ENCODE data around the gene VWC2L. TPM values are rescaled to one million over a fixed set of nuclear protein-coding genes. Genes with fewer than 3 reads are reported as not detected.

The VWC2L gene
- total and polyA plus RNA-seq, 4 donors: 3.0 to 17.1 (median 6.7) TPM

DNA sequence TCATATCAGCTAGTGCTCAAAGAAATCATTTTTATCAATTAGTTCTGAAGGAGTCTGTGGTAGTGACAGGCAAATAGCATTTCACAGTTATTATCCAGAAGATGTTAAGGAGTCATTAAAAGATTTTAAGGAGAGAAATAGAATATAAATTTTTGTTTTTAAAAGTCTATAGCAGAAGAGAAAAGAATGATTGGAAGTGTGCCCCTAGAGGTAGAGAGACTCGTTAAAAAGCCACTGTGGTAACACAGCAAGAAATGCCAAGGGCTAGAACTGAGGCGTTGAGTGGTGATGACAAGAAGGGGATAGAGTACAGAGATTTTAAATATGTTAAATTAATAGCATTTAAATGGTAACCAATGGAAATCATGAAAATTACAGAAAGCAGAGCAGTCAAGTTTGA, 78.3 kb downstream of the VWC2L start:
- H3K4me1 ChIP-seq (ENCODE audit: control insufficient read depth, insufficient read depth, low read length): no peaks in the 10 kb centered on the region
- H3K27me3 ChIP-seq (ENCODE audit: control insufficient read depth, insufficient read depth, low read length): no peaks in the 10 kb centered on the region
- no peaks in the 10 kb centered on the region for H3K9me3 ChIP-seq (ENCODE audit: control insufficient read depth, insufficient read depth, low read length)
- DNase-seq (ENCODE audit: low read depth in 4 of 6, low spot score in 6 of 6): no peak
- H3K4me3 ChIP-seq (ENCODE audit: low read depth, low read length): no peak overlapping the region
- no peak overlapping the region for H3K27ac ChIP-seq (ENCODE audit: low read depth, low read length)
- no peaks in the 10 kb centered on the region for H3K36me3 ChIP-seq (ENCODE audit: control insufficient read depth, insufficient read depth, low read length)
- WGBS (ENCODE audit: insufficient coverage): 79% methylated on average over 2 of the region's 2 CpGs

DNA sequence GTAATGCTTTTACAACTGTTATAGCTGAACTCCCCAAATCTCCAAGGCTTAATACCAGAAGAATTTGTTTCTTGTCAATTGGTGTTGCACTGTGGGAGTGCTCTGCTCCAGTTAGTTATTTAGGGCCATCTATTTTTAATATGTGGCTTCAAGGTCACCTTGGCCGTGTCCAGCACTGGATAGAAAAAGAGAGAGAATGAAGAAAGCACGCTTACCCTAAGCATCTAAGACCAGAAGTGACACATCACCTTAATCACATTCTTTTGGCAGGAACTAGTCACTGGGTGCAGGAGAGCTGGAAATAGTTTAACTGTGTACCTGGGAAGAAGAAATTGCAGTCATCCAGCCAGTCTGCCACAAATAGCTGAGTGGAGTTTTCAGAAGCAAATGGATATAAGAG, 78.8 kb downstream of the VWC2L start:
- no peak for DNase-seq (ENCODE audit: low read depth in 4 of 6, low spot score in 6 of 6)
- no CpG with 5 or more reads among the region's 2 CpGs for WGBS (ENCODE audit: insufficient coverage)
- Histone ChIP-seq H3K27me3 (ENCODE audit: control insufficient read depth, insufficient read depth, low read length) (no peaks in the 10 kb centered on the region), H3K4me1 (ENCODE audit: control insufficient read depth, insufficient read depth, low read length) (no peaks in the 10 kb centered on the region), H3K27ac (ENCODE audit: low read depth, low read length) (no peak overlapping the region), H3K9me3 (ENCODE audit: control insufficient read depth, insufficient read depth, low read length) (no peaks in the 10 kb centered on the region), H3K4me3 (ENCODE audit: low read depth, low read length) (no peak overlapping the region), H3K36me3 (ENCODE audit: control insufficient read depth, insufficient read depth, low read length) (no peaks in the 10 kb centered on the region)

DNA sequence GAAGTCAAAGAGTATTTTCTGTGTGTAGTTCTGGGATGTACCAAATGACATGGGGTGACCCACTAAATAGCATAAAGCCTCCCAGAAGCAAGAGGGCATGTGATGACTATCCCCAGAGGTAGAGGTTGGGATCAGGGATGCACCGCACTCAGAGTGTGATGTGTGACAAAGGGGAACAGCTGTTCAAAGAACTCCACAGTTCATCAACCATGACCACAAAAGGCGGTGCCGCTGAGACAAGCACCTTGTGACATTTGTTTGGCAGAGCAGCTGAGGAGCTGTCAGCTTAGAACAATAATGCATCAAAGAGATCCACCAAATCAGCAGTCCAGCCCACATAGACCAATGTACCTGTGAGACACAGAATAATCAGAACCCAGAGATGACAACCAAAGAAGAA, 81.3 kb downstream of the VWC2L start:
- no CpG with 5 or more reads among the region's 3 CpGs for whole genome bisulfite sequencing (ENCODE audit: insufficient coverage)
- DNase-seq (ENCODE audit: low read depth in 4 of 6, low spot score in 6 of 6): no peak
- H3K4me3 ChIP-seq (ENCODE audit: low read depth, low read length): no peak overlapping the region

DNA sequence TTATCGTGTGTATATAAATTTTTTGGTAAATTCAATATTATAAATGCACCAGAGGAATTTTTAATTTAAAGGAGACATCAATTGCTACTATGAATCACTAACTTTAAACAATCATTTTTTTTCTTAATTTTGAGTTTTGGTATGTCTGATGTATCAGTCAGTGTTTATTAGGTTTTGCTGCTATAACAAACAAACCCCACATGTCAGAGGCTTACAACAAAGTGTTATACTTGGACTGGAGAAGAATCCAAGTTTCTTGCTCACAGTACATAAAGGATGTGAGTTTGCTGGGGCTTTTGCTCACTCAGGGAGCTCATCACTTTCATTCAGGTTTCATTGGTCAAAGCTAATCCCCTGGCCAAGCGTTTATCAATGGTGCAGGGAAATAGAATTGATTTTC, 81.8 kb downstream of the VWC2L start:
- H3K9me3 ChIP-seq (ENCODE audit: control insufficient read depth, insufficient read depth, low read length): no peaks in the 10 kb centered on the region
- no peaks in the 10 kb centered on the region for H3K27me3 ChIP-seq (ENCODE audit: control insufficient read depth, insufficient read depth, low read length)
- H3K4me3 ChIP-seq (ENCODE audit: low read depth, low read length): no peak overlapping the region
- no CpG with 5 or more reads among the region's 2 CpGs for WGBS (ENCODE audit: insufficient coverage)
- H3K4me1 ChIP-seq (ENCODE audit: control insufficient read depth, insufficient read depth, low read length): no peaks in the 10 kb centered on the region
- DNase-seq (ENCODE audit: low read depth in 4 of 6, low spot score in 6 of 6): no peak
- no peak overlapping the region for H3K27ac ChIP-seq (ENCODE audit: low read depth, low read length)
- H3K36me3 ChIP-seq (ENCODE audit: control insufficient read depth, insufficient read depth, low read length): no peaks in the 10 kb centered on the region

More for the DNA sequence above, 81.3 kb downstream of the VWC2L start:
- no peaks in the 10 kb centered on the region for H3K9me3 ChIP-seq (ENCODE audit: control insufficient read depth, insufficient read depth, low read length)
- no peak overlapping the region for H3K27ac ChIP-seq (ENCODE audit: low read depth, low read length)
- no peaks in the 10 kb centered on the region for H3K36me3 ChIP-seq (ENCODE audit: control insufficient read depth, insufficient read depth, low read length)
- H3K4me1 ChIP-seq (ENCODE audit: control insufficient read depth, insufficient read depth, low read length): no peaks in the 10 kb centered on the region
- H3K27me3 ChIP-seq (ENCODE audit: control insufficient read depth, insufficient read depth, low read length): no peaks in the 10 kb centered on the region

DNA sequence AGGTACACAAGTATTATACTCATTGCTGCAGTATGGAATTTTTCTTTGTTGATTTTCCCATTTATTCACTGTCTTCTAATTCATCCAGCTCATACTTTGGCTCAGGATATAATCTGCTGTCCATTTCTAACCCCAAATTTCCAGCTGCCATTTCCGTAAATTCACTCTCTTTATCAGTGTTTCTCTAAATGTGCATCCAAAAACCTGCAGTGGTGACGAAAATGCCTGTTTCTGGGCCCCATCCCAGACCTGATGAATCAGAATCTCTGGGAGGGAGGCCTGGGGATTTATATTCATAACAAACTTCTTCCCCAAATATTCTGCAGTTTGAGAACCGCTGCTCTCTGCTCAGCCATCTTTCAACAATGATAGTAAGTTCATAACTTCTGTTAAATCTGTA, 86.6 kb downstream of the VWC2L start:
- no peaks in the 10 kb centered on the region for H3K27me3 ChIP-seq (ENCODE audit: control insufficient read depth, insufficient read depth, low read length)
- no peaks in the 10 kb centered on the region for H3K36me3 ChIP-seq (ENCODE audit: control insufficient read depth, insufficient read depth, low read length)
- H3K4me3 ChIP-seq (ENCODE audit: low read depth, low read length): no peak overlapping the region
- no peak for DNase-seq (ENCODE audit: low read depth in 4 of 6, low spot score in 6 of 6)
- H3K4me1 ChIP-seq (ENCODE audit: control insufficient read depth, insufficient read depth, low read length): no peaks in the 10 kb centered on the region
- no peaks in the 10 kb centered on the region for H3K9me3 ChIP-seq (ENCODE audit: control insufficient read depth, insufficient read depth, low read length)
- no peak overlapping the region for H3K27ac ChIP-seq (ENCODE audit: low read depth, low read length)
- no CpG with 5 or more reads among the region's 3 CpGs for WGBS (ENCODE audit: insufficient coverage)

DNA sequence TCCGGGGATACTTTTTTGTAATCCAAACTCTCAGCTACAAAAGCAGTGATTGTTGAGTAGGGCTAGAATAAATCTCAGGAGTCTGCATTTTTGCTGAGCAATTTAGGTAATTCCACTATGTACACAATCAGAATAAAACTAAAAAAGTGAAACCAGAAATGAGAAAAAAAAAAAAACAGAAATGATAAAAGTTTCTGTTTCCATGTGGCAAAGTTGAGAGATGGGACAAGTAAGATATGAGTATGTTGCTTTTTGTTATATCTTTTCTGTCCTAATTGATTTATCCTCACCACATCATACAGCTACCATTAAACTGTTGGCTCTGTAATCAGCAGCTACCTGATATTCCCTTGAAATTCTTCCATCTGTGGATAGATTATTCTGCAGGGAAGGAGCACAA, 92.7 kb downstream of the VWC2L start:
- no CpG with 5 or more reads among the region's 1 CpG for WGBS (ENCODE audit: insufficient coverage)
- Histone ChIP-seq H3K4me1 (ENCODE audit: control insufficient read depth, insufficient read depth, low read length) (no peaks in the 10 kb centered on the region), H3K27ac (ENCODE audit: low read depth, low read length) (no peak overlapping the region), H3K9me3 (ENCODE audit: control insufficient read depth, insufficient read depth, low read length) (no peaks in the 10 kb centered on the region), H3K36me3 (ENCODE audit: control insufficient read depth, insufficient read depth, low read length) (no peaks in the 10 kb centered on the region), H3K27me3 (ENCODE audit: control insufficient read depth, insufficient read depth, low read length) (no peaks in the 10 kb centered on the region), H3K4me3 (ENCODE audit: low read depth, low read length) (no peak overlapping the region)
- no peak for DNase-seq (ENCODE audit: low read depth in 4 of 6, low spot score in 6 of 6)

DNA sequence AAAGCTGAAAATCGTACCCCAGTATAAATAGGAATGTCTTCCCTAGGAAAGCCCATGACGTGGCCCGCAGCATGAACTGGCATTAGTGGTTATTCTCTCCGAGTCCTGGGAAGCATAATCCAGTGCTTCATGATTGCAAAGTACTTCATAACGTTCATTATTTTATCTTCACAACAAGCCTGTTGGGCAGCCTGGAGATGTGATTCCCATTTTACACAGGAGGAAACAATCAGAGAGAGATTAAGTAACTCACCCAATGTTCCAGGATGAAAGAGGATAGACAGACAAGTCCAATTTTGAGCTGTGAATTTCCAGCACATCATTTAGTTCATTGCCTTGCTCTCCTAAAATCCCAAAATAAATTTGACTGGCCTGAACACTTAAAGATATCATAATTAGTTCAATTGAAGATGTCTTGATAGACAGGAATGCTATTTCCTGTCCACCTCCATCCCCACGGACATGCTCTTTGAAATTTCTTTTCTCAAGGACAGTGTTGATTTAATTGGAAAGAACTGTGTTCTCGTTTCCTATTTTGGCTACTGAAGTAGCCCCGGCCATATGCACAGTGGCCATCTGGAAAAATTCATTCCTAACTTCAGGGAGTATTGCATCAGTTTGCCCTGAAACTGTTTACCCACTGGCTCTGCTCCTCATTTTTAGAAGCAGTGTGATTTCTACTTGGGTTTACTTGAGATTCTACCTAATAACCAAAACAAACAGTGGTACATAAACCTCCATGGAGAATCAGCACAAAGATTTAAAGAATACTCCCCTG, 93.9 kb downstream of the VWC2L start:
- no peak overlapping the region for H3K27ac ChIP-seq (ENCODE audit: low read depth, low read length)
- no peaks in the 10 kb centered on the region for H3K4me1 ChIP-seq (ENCODE audit: control insufficient read depth, insufficient read depth, low read length)
- no peak overlapping the region for H3K4me3 ChIP-seq (ENCODE audit: low read depth, low read length)
- no peaks in the 10 kb centered on the region for H3K9me3 ChIP-seq (ENCODE audit: control insufficient read depth, insufficient read depth, low read length)
- 80% methylated on average over 1 of the region's 8 CpGs for WGBS (ENCODE audit: insufficient coverage)
- H3K27me3 ChIP-seq (ENCODE audit: control insufficient read depth, insufficient read depth, low read length): no peaks in the 10 kb centered on the region
- H3K36me3 ChIP-seq (ENCODE audit: control insufficient read depth, insufficient read depth, low read length): no peaks in the 10 kb centered on the region
- peak in 1 of 6 donors; percentile 5 for DNase-seq (ENCODE audit: low read depth in 4 of 6, low spot score in 6 of 6)

DNA sequence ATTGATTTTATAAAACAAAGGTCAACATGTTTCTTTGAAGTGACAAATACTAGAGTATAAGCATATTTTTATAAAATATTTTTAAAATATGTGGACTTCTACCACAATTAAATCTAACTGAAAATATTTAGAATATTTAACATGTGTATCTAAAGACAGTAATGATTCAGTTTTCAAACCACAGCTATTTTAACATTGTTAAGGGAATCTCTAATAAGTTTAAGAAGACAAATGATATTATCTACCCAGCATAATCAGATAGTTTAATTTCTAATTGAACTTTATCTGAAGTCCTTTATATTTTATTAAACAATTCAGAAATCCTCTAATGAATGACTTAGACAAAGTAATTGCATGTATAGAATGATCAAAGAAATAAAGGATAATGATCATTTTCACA, 96.2 kb downstream of the VWC2L start:
- DNase-seq (ENCODE audit: low read depth in 4 of 6, low spot score in 6 of 6): no peak
- H3K36me3 ChIP-seq (ENCODE audit: control insufficient read depth, insufficient read depth, low read length): no peaks in the 10 kb centered on the region
- no peak overlapping the region for H3K27ac ChIP-seq (ENCODE audit: low read depth, low read length)
- H3K9me3 ChIP-seq (ENCODE audit: control insufficient read depth, insufficient read depth, low read length): no peaks in the 10 kb centered on the region
- H3K4me3 ChIP-seq (ENCODE audit: low read depth, low read length): no peak overlapping the region
- no peaks in the 10 kb centered on the region for H3K27me3 ChIP-seq (ENCODE audit: control insufficient read depth, insufficient read depth, low read length)
- no peaks in the 10 kb centered on the region for H3K4me1 ChIP-seq (ENCODE audit: control insufficient read depth, insufficient read depth, low read length)

DNA sequence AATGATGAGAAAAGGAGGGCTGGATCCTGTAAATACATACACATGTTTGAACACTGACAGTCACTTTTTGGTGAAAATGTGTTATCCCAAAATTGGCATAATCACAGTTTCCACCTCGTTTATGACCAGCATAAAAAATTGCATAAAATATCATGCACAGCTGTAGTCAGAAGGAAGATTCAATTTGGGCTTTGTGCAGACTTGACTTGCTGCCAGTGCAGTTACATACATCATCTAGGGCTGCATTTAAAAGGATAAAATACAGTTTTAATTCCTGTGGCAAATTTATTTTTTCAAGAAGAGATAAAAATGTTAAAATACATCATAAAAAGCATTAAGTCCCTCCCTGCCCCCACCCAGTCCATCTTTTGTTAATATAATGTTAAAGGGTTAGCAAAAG, 103.8 kb downstream of the VWC2L start:
- H3K4me3 ChIP-seq (ENCODE audit: low read depth, low read length): no peak overlapping the region
- H3K9me3 ChIP-seq (ENCODE audit: control insufficient read depth, insufficient read depth, low read length): no peaks in the 10 kb centered on the region
- H3K4me1 ChIP-seq (ENCODE audit: control insufficient read depth, insufficient read depth, low read length): no peaks in the 10 kb centered on the region
- H3K27me3 ChIP-seq (ENCODE audit: control insufficient read depth, insufficient read depth, low read length): no peaks in the 10 kb centered on the region
- DNase-seq (ENCODE audit: low read depth in 4 of 6, low spot score in 6 of 6): peak in 2 of 6 donors; percentile 51 to 75
- WGBS (ENCODE audit: insufficient coverage): no CpG with 5 or more reads among the region's 1 CpG
- H3K36me3 ChIP-seq (ENCODE audit: control insufficient read depth, insufficient read depth, low read length): no peaks in the 10 kb centered on the region
- no peak overlapping the region for H3K27ac ChIP-seq (ENCODE audit: low read depth, low read length)

DNA sequence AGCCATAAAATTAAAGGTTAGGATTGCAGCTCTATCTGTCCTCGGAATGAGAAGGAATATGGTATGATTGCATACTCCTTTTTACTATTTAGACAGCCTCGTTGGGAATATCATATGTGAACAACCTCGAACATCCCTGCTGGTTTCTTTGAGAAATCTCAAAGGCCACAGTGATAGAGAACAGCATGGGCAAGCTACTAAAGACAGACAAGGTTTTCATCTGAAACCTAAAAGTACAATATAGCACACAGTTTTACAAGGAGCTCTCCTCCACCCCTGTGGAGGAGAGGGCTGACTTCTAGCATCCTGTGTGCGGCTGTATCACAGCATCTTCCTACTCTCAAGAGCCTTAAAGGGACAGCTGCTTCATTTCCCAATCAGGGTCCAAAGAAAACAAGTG, 104.3 kb downstream of the VWC2L start:
- no peak overlapping the region for H3K27ac ChIP-seq (ENCODE audit: low read depth, low read length)
- H3K9me3 ChIP-seq (ENCODE audit: control insufficient read depth, insufficient read depth, low read length): no peaks in the 10 kb centered on the region
- DNase-seq (ENCODE audit: low read depth in 4 of 6, low spot score in 6 of 6): peak in 2 of 6 donors; percentile 22 to 31
- WGBS (ENCODE audit: insufficient coverage): no CpG with 5 or more reads among the region's 4 CpGs
- no peaks in the 10 kb centered on the region for H3K4me1 ChIP-seq (ENCODE audit: control insufficient read depth, insufficient read depth, low read length)
- no peaks in the 10 kb centered on the region for H3K36me3 ChIP-seq (ENCODE audit: control insufficient read depth, insufficient read depth, low read length)
- H3K4me3 ChIP-seq (ENCODE audit: low read depth, low read length): no peak overlapping the region
- no peaks in the 10 kb centered on the region for H3K27me3 ChIP-seq (ENCODE audit: control insufficient read depth, insufficient read depth, low read length)

Measured in spinal cord (tissue), 10 donors.